OCI-LY7 (cell line): ENCODE results near the gene HSPA12A. TPM values are rescaled to one million over a fixed set of nuclear protein-coding genes. Genes with fewer than 3 reads are reported as not detected.
"Not testable (repeated sequence)": the region's sequence is repeated elsewhere in the genome, so short reads cannot be mapped to it uniquely, and the experiment has no call there.

ENCODE experiments used
- BruUV-seq: library from RNA; stranded (reverse); fragments of 400-500 nt; replicated peaks from 2 replicates; lab custom pipeline; 2021; lab: Mats Ljungman, UMichigan
- CTCF ChIA-PET: fragments of 300-600 bp; sonication (Branson Sonifier 250); formaldehyde crosslinking; loops from one replicate; lab custom pipeline; 2022; ENCODE audit warnings: antibody characterized with exemption; ENCODE audit not compliant: unreplicated experiment; lab: Charles Lee
- POLR2A ChIA-PET: fragments of 300-600 bp; sonication (Branson Sonifier 250); formaldehyde crosslinking; loops from one replicate; lab custom pipeline; 2022; ENCODE audit warnings: antibody characterized with exemption; lab: Charles Lee
- DNase-seq: peaks from one replicate; pipeline ENCODE4 v3.0.0-alpha.2; 2015; ENCODE audit warnings: low spot score
- H2AFZ ChIP-seq: fragments of 200-600 bp; sonication (generic), shearing (Covaris generic); 2 replicates; pipeline ENCODE4 v1.6.1; 2014; ENCODE audit warnings: mild to moderate bottlenecking, antibody characterized with exemption, low read length, moderate library complexity
- H3K27ac ChIP-seq: fragments of 200-600 bp; sonication (generic); 2 replicates; pipeline ENCODE4 v1.5.1; 2014; ENCODE audit warnings: mixed run types, low read depth, mild to moderate bottlenecking, moderate library complexity, low read length, inconsistent platforms; ENCODE audit not compliant: poor library complexity, severe bottlenecking
- H3K36me3 ChIP-seq: fragments of 200-600 bp; sonication (generic); 2 replicates; pipeline ENCODE4 v1.6.1; 2014; ENCODE audit warnings: mild to moderate bottlenecking, antibody characterized with exemption, low read length, moderate library complexity, mixed read lengths; ENCODE audit not compliant: insufficient read depth
- H3K4me1 ChIP-seq: fragments of 200-600 bp; sonication (generic); 2 replicates; pipeline ENCODE4 v1.5.1; 2014; ENCODE audit warnings: mild to moderate bottlenecking, low read length; ENCODE audit not compliant: insufficient read depth, poor library complexity, severe bottlenecking
- H3K4me2 ChIP-seq: fragments of 200-600 bp; sonication (generic); 2 replicates; pipeline ENCODE4 v1.6.1; 2014; ENCODE audit warnings: mild to moderate bottlenecking, low read length
- H3K4me3 ChIP-seq: fragments of 200-600 bp; sonication (generic); 2 replicates; pipeline ENCODE4 v1.5.1; 2014; ENCODE audit warnings: mild to moderate bottlenecking, low read depth, low read length; ENCODE audit not compliant: poor library complexity, severe bottlenecking
- H3K79me2 ChIP-seq: fragments of 200-600 bp; sonication (generic); 2 replicates; pipeline ENCODE4 v1.6.1; 2016; ENCODE audit warnings: low read depth, mild to moderate bottlenecking, low read length, moderate library complexity, mixed read lengths; ENCODE audit not compliant: insufficient read depth
- H3K9me2 ChIP-seq: fragments of 200-600 bp; sonication (generic); 2 replicates; pipeline ENCODE4 v1.6.1; 2016; ENCODE audit warnings: mild to moderate bottlenecking, low read length, mixed read lengths; ENCODE audit not compliant: insufficient read depth
- H3K9me3 ChIP-seq: fragments of 200-600 bp; sonication (generic); 2 replicates; pipeline ENCODE4 v1.6.1; 2014; ENCODE audit warnings: mild to moderate bottlenecking, mixed run types, low read length, mixed read lengths
- H4K20me1 ChIP-seq: fragments of 200-600 bp; sonication (generic); 2 replicates; pipeline ENCODE4 v1.6.1; 2014; ENCODE audit warnings: mild to moderate bottlenecking, antibody characterized with exemption, low read length, moderate library complexity, mixed read lengths; ENCODE audit not compliant: insufficient read depth
- EZH2phosphoT487 ChIP-seq: fragments of 200-600 bp; sonication (generic); IDR thresholded peaks from 2 replicates; pipeline ENCODE4 v1.6.1; 2018; ENCODE audit warnings: low read depth, borderline replicate concordance, mild to moderate bottlenecking, mixed run types, antibody characterized with exemption, low read length, moderate library complexity, mixed read lengths
- intact Hi-C: fragments of 100-400 bp; cut with micrococcal nuclease; formaldehyde crosslinking; loops from one replicate; pipeline ENCODE4 v1.10.0; 2022; ENCODE audit not compliant: unreplicated experiment
- total RNA-seq, 2 experiments: library from RNA; depleted of rRNA in 1 of 2; stranded (reverse); fragments of >200 nt in 1 of 2; shearing (Covaris generic) in 1 of 2; gene quantifications; 2 replicates each; pipeline ENCODE4 v1.2.3, GENCODE V29; 2014 to 2022
- TF ChIP-seq, protein P1 (sequence below): fragments of 200-600 bp; sonication (generic); conservative IDR thresholded peaks from 2 replicates; pipeline ENCODE4 v1.5.1; 2014; ENCODE audit warnings: mild to moderate bottlenecking, antibody characterized with exemption, low read length, moderate library complexity, mixed read lengths

The HSPA12A gene
- total RNA-seq, 2 experiments from 2014 or later, result 3.7 TPM; not detected in 1

- no peak for DNase-seq
- Histone ChIP-seq H4K20me1 (no peaks in the 10 kb centered on the region), H3K9me2 (no peaks in the 10 kb centered on the region), H3K79me2 (no peaks in the 10 kb centered on the region), H3K4me2 (no peak overlapping the region), H3K4me1 (no peaks in the 10 kb centered on the region), H3K9me3 (no peaks in the 10 kb centered on the region), H3K36me3 (no peaks in the 10 kb centered on the region), H2AFZ (no peak overlapping the region), H3K4me3 (no peak overlapping the region), H3K27ac (no peak overlapping the region)
- POLR2A ChIA-PET, result no interaction called here
- no TSS peak for BruUV-seq
- CTCF ChIA-PET, result no interaction called here
- TF ChIP-seq, protein P1, sequence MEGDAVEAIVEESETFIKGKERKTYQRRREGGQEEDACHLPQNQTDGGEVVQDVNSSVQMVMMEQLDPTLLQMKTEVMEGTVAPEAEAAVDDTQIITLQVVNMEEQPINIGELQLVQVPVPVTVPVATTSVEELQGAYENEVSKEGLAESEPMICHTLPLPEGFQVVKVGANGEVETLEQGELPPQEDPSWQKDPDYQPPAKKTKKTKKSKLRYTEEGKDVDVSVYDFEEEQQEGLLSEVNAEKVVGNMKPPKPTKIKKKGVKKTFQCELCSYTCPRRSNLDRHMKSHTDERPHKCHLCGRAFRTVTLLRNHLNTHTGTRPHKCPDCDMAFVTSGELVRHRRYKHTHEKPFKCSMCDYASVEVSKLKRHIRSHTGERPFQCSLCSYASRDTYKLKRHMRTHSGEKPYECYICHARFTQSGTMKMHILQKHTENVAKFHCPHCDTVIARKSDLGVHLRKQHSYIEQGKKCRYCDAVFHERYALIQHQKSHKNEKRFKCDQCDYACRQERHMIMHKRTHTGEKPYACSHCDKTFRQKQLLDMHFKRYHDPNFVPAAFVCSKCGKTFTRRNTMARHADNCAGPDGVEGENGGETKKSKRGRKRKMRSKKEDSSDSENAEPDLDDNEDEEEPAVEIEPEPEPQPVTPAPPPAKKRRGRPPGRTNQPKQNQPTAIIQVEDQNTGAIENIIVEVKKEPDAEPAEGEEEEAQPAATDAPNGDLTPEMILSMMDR, result no peak
- TF ChIP-seq EZH2phosphoT487, result no peak
- intact Hi-C loops, result no loop called here
These were observed 28.5 kb downstream of the HSPA12A start for GRCh38 chr10:116713846-116714245.

DNA sequence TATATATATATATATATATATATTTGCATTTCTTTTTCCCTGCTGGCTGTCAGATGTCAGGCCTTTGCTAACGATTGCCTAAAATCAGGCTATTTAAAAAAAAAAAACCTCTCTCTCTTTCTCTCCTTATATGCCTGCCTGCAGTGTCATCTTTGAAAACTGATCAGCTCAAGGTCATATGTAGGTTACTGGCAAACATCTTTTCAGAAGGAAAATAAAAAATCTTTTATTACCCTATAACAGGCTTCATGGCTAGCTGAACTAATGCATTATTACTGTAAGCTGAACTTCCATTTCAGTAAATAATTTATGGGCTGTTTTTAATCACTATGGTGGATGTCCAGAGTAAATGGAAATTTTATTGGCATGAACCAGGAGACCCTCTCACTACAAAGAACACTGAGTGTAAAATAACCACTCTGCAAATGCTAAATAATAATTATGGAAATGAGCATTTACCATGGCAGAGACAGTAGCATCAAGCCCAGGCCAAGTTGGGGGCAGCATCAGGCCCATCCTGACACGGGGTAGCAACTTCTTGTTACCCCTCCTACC, 29.3 kb downstream of the HSPA12A start:
- ChIA-PET CTCF (no interaction called here), POLR2A (no interaction called here)
- Histone ChIP-seq H3K9me3 (no peaks in the 10 kb centered on the region), H4K20me1 (no peaks in the 10 kb centered on the region), H3K36me3 (no peaks in the 10 kb centered on the region), H3K27ac (no peak overlapping the region), H3K4me2 (no peak overlapping the region), H3K9me2 (no peaks in the 10 kb centered on the region), H3K4me1 (no peaks in the 10 kb centered on the region), H2AFZ (no peak overlapping the region), H3K4me3 (no peak overlapping the region), H3K79me2 (no peaks in the 10 kb centered on the region)
- intact Hi-C loops, result no loop called here
- DNase-seq, result no peak
- TF ChIP-seq, protein P1, result no peak
- TF ChIP-seq EZH2phosphoT487, result no peak
- BruUV-seq, result no TSS peak

GRCh38 chr10:116712519-116712918, 29.8 kb downstream of the HSPA12A start:
- POLR2A ChIA-PET, result no interaction called here
- Histone ChIP-seq H3K79me2 (no peaks in the 10 kb centered on the region), H3K4me2 (no peak overlapping the region), H3K27ac (no peak overlapping the region), H3K4me3 (no peak overlapping the region), H3K4me1 (no peaks in the 10 kb centered on the region), H3K9me3 (no peaks in the 10 kb centered on the region), H4K20me1 (no peaks in the 10 kb centered on the region), H2AFZ (no peak overlapping the region), H3K9me2 (no peaks in the 10 kb centered on the region), H3K36me3 (no peaks in the 10 kb centered on the region)
- DNase-seq, result no peak
- intact Hi-C loops, result no loop called here
- BruUV-seq, result no TSS peak
- TF ChIP-seq, protein P1, result no peak
- CTCF ChIA-PET, result no interaction called here

DNA sequence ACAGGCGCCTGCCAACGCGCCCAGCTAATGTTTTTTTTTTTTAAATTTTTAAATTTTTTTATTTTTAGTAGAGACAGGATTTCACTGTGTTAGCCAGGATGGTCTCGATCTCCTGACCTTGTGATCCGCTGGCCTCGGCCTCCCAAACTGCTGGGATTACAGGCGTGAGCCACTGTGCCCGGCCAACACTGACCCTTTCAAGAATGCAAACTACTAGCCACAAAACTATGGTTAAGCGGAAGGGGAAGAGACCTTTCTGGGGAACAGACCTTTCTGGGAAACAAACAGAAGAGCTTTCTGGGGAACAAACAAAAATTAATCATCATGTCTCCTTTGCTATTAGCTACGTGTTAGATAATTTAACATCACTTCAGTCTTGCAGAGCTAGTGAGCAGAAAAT, 30.6 kb downstream of the HSPA12A start:
- intact Hi-C loops, H3K27ac ChIP-seq, H2AFZ ChIP-seq, H3K79me2 ChIP-seq, H3K4me1 ChIP-seq, H3K4me3 ChIP-seq, BruUV-seq, DNase-seq, H3K9me2 ChIP-seq, H4K20me1 ChIP-seq, CTCF ChIA-PET, POLR2A ChIA-PET, H3K4me2 ChIP-seq, H3K9me3 ChIP-seq, H3K36me3 ChIP-seq: not testable (repeated sequence)
